ENCODE data around the gene MCTP1.

- no peak for TF ChIP-seq SP1 (IDR thresholded peaks at IDR 0.05)
- no peak for TF ChIP-seq ARNT (IDR thresholded peaks at IDR 0.05)
- no peak for TF ChIP-seq ELF4 (IDR thresholded peaks at IDR 0.05)
- no peak for TF ChIP-seq CTBP1 (IDR thresholded peaks at IDR 0.05; ENCODE audit: borderline replicate concordance)
- no peak for TF ChIP-seq SUZ12 (IDR thresholded peaks at IDR 0.05)
- TF ChIP-seq L3MBTL2 (conservative IDR thresholded peaks at IDR 0.05), result no peak
- no peak for TF ChIP-seq BHLHE40 (IDR thresholded peaks at IDR 0.05; ENCODE audit: borderline replicate concordance)
- no peak for TF ChIP-seq NFRKB (IDR thresholded peaks at IDR 0.05)
- TF ChIP-seq ZNF384 (IDR thresholded peaks at IDR 0.05), result no peak
Observed at GRCh38 chr5:94969174-94969573, 315.7 kb downstream of the MCTP1 start.
